ENCODE results near the gene UGT1A8.

DNA sequence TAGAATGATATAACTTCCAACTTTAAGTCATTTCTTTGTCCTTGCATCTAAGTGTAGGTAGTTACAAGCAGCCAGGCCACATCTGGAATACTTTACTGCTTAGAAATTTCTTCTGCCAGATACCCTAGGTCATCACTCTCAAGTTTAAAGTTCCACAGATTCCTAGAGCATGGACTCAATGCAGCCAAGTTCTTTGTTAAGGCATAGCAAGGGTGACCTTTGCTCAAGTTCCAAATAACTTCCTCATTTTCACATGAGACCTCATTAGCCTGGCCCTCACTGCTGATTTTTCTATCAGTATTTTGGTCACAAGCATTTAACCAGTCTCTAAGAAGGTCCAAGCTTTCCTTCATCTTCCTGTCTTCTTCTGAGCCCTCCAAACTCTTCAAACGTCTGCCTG, 46.5 kb downstream of the UGT1A8 start:
- TF ChIP-seq, protein P1, sequence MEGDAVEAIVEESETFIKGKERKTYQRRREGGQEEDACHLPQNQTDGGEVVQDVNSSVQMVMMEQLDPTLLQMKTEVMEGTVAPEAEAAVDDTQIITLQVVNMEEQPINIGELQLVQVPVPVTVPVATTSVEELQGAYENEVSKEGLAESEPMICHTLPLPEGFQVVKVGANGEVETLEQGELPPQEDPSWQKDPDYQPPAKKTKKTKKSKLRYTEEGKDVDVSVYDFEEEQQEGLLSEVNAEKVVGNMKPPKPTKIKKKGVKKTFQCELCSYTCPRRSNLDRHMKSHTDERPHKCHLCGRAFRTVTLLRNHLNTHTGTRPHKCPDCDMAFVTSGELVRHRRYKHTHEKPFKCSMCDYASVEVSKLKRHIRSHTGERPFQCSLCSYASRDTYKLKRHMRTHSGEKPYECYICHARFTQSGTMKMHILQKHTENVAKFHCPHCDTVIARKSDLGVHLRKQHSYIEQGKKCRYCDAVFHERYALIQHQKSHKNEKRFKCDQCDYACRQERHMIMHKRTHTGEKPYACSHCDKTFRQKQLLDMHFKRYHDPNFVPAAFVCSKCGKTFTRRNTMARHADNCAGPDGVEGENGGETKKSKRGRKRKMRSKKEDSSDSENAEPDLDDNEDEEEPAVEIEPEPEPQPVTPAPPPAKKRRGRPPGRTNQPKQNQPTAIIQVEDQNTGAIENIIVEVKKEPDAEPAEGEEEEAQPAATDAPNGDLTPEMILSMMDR (IDR thresholded peaks at IDR 0.05; ENCODE audit: low read length), result no peak
- no peak for TF ChIP-seq EZH2phosphoT487 (IDR thresholded peaks at IDR 0.05; ENCODE audit: low read length)
- no peak for TF ChIP-seq EZH2 (optimal IDR thresholded peaks at IDR 0.05; ENCODE audit: low read depth, low read length)
